Spleen (tissue), 11 donors: Measurements from ENCODE around the gene DPF3. TPM values are rescaled to one million over a fixed set of nuclear protein-coding genes. Genes with fewer than 3 reads are reported as not detected.

ENCODE experiments used
- DNase-seq: peaks from one replicate; pipeline ENCODE4 v3.0.0-alpha.2; 2020
- H3K27ac ChIP-seq, 8 donors: fragments of 200-600 bp; sonication (generic) in 7 of 8; 1 replicate in 4 of 8; 2 replicates in 4 of 8; pipeline versions ENCODE4 v1.5.0 to v1.8.0; 2016 to 2021; ENCODE audit warnings: inconsistent platforms in 4 of 8, mild to moderate bottlenecking in 4 of 8, moderate library complexity in 1 of 8
- H3K27me3 ChIP-seq, 7 donors: fragments of 200-600 bp; sonication (generic) in 6 of 7; replicated peaks in 1 of 7; 1 replicate in 4 of 7; 2 replicates in 3 of 7; pipeline versions ENCODE4 v1.5.0 to v1.8.0; 2016 to 2021; ENCODE audit warnings: inconsistent platforms in 3 of 7, mild to moderate bottlenecking in 1 of 7
- H3K36me3 ChIP-seq, 6 donors: fragments of 200-600 bp; sonication (generic) in 5 of 6; 1 replicate in 4 of 6; 2 replicates in 2 of 6; pipeline versions ENCODE4 v1.5.0 to v1.8.0; 2016 to 2021; ENCODE audit warnings: inconsistent platforms in 2 of 6
- H3K4me1 ChIP-seq, 6 donors: fragments of 200-600 bp; sonication (generic) in 5 of 6; 1 replicate in 3 of 6; 2 replicates in 3 of 6; pipeline versions ENCODE4 v1.5.0 to v1.8.0; 2016 to 2021; ENCODE audit warnings: inconsistent platforms in 3 of 6
- H3K4me3 ChIP-seq, 8 donors: fragments of 200-600 bp; sonication (generic) in 7 of 8; 1 replicate in 4 of 8; 2 replicates in 4 of 8; pipeline versions ENCODE4 v1.5.0 to v1.8.0; 2016 to 2021; ENCODE audit warnings: inconsistent platforms in 4 of 8, mild to moderate bottlenecking in 4 of 8, moderate library complexity in 2 of 8
- H3K9me3 ChIP-seq, 8 donors: fragments of 200-600 bp; sonication (generic) in 7 of 8; 1 replicate in 4 of 8; 2 replicates in 4 of 8; pipeline versions ENCODE4 v1.5.0 to v1.8.0; 2016 to 2021; ENCODE audit warnings: inconsistent platforms in 4 of 8
- CTCF ChIP-seq, 11 experiments: fragments of 200-600 bp in 7 of 11; fragments of 450-650 bp in 4 of 11; sonication (generic) in 4 of 11; IDR thresholded peaks in 8 of 11; conservative IDR thresholded peaks in 3 of 11; 1 replicate in 7 of 11; 2 replicates in 4 of 11; pipeline versions ENCODE4 v1.4.0 to v1.8.0; 2016 to 2021; ENCODE audit warnings: antibody characterized with exemption in 11 of 11, inconsistent platforms in 4 of 11, mild to moderate bottlenecking in 1 of 11
- POLR2A ChIP-seq, 3 donors: fragments of 450-650 bp; IDR thresholded peaks; one replicate each; pipeline ENCODE4 v1.5.1; 2017; ENCODE audit warnings: antibody characterized with exemption in 3 of 3, mild to moderate bottlenecking in 1 of 3
- POLR2AphosphoS5 ChIP-seq, 3 donors: sonication (generic); formaldehyde crosslinking; IDR thresholded peaks; one replicate each; pipeline ENCODE4 v1.5.1; 2017; ENCODE audit warnings: antibody characterized with exemption in 3 of 3
- WGBS, 5 donors: extraction: QIAGEN DNeasy Blood & Tissue Kit in 3 of 5; methylation state at CpG; one replicate each; pipeline versions ENCODE4 v1.1.5 to v1.1.7; 2013 to 2018; 5-methylcytosine and 5-hydroxymethylcytosine counted together
- intact Hi-C: fragments of 100-400 bp; cut with DNase I; formaldehyde crosslinking; loops from one replicate; pipeline ENCODE4 v1.15.0; 2023; ENCODE audit warnings: low total_unique reads
- polyA plus RNA-seq, 3 donors: library from polyadenylated mRNA; stranded (reverse); fragments of 200-250 nt; gene quantifications; one replicate each; pipeline ENCODE4 v1.2.1, GENCODE V29; 2013
- total RNA-seq, 7 donors: library from RNA; depleted of rRNA in 3 of 7; stranded (reverse); fragments of >200 nt in 3 of 7; fragmentation: NEBNext Ultra II Directional in 4 of 7; extraction: Animal tissue kit (Norgen Biotek cat#: 25700) in 4 of 7; gene quantifications; one replicate each; pipeline versions ENCODE4 v1.1.0 to v1.2.1, GENCODE V29; 2016 to 2021
- donor health status: healthy with polysubstance abuse.
- donor health status: DM: no; HTN: no; CAD: no; lungs with moderate emphysema.
- donor health status: DM: no; HTN: no; CAD: no.
- donor health status: Bipolar disorder and iron deficiency.
- donor health status: healthy.
- donor health status: DM: no; HTN: no; CAD: no.
- donor health status: DM: yes; HTN: yes; CAD: no.

Gene DPF3
- total and polyA plus RNA-seq, 10 donors, result 0.76 to 8.9 (median 3.0) TPM

GRCh38 chr14:72754949-72755348 lies 139.0 kb downstream of the DPF3 start:
- Histone ChIP-seq H3K27ac (no peak overlapping the region), H3K4me1 (peaks cover 0 to 10% (median 0%) of the 10 kb centered on the region in 6 donors), H3K36me3 (peaks cover 0 to under 1% (median 0%) of the 10 kb centered on the region in 6 donors), H3K4me3 (no peak overlapping the region), H3K9me3 (peaks cover 4 to 28% (median 26%) of the 10 kb centered on the region in 8 donors), H3K27me3 (no peaks in the 10 kb centered on the region)
- 91 to 97% (median 95%) methylated on average over 3 to 4 of the region's 4 CpGs for WGBS, 5 donors
- TF ChIP-seq POLR2AphosphoS5 (IDR thresholded peaks at IDR 0.05), result no peak
- TF ChIP-seq CTCF (IDR thresholded peaks at IDR 0.05 in 8 of 11, conservative IDR thresholded peaks at IDR 0.05 in 3 of 11), result no peak
- no peak for TF ChIP-seq POLR2A (IDR thresholded peaks at IDR 0.05)
- intact Hi-C loops, result no loop called here
- no peak for DNase-seq

- H3K4me1 ChIP-seq, result peaks cover 0 to 10% (median 0%) of the 10 kb centered on the region in 6 donors
- intact Hi-C loops, result no loop called here
- no peak for TF ChIP-seq POLR2A (IDR thresholded peaks at IDR 0.05)
- 90 to 96% (median 92%) methylated on average over 5 to 6 of the region's 6 CpGs for WGBS, 5 donors
- no peak for DNase-seq
- H3K27me3 ChIP-seq, result no peaks in the 10 kb centered on the region
- H3K36me3 ChIP-seq, result no peaks in the 10 kb centered on the region
- H3K4me3 ChIP-seq, result no peak overlapping the region
- H3K9me3 ChIP-seq, result peaks cover 0 to 20% (median 16%) of the 10 kb centered on the region in 8 donors
- H3K27ac ChIP-seq, result no peak overlapping the region
These were observed 140.0 kb downstream of the DPF3 start for GRCh38 chr14:72753879-72754400.

GRCh38 chr14:72753044-72753710 lies 140.7 kb downstream of the DPF3 start:
- 81 to 90% (median 83%) methylated on average over 6 to 8 of the region's 8 CpGs for WGBS, 5 donors
- peaks cover 0 to 20% (median 12%) of the 10 kb centered on the region in 8 donors for H3K9me3 ChIP-seq
- TF ChIP-seq CTCF (IDR thresholded peaks at IDR 0.05 in 8 of 11, conservative IDR thresholded peaks at IDR 0.05 in 3 of 11) (no peak), POLR2AphosphoS5 (IDR thresholded peaks at IDR 0.05) (no peak), POLR2A (IDR thresholded peaks at IDR 0.05) (no peak)
- intact Hi-C loops, result no loop called here
- DNase-seq, result no peak
- no peaks in the 10 kb centered on the region for H3K36me3 ChIP-seq
- no peak overlapping the region for H3K4me3 ChIP-seq
- no peaks in the 10 kb centered on the region for H3K27me3 ChIP-seq
- H3K27ac ChIP-seq, result no peak overlapping the region
- H3K4me1 ChIP-seq, result peaks cover 0 to 10% (median 0%) of the 10 kb centered on the region in 6 donors

GRCh38 chr14:72752034-72752412 lies 141.9 kb downstream of the DPF3 start:
- no peak for TF ChIP-seq POLR2AphosphoS5 (IDR thresholded peaks at IDR 0.05)
- no peak for TF ChIP-seq CTCF (IDR thresholded peaks at IDR 0.05 in 8 of 11, conservative IDR thresholded peaks at IDR 0.05 in 3 of 11)
- TF ChIP-seq POLR2A (IDR thresholded peaks at IDR 0.05), result no peak
- H3K9me3 ChIP-seq, result peaks cover 0 to 18% (median 10%) of the 10 kb centered on the region in 8 donors
- WGBS, 5 donors, result 81 to 90% (median 86%) methylated on average over 3 of the region's 3 CpGs
- no peak overlapping the region for H3K4me3 ChIP-seq
- DNase-seq, result no peak
- no peaks in the 10 kb centered on the region for H3K27me3 ChIP-seq
- peaks cover 0 to 10% (median 0%) of the 10 kb centered on the region in 6 donors for H3K4me1 ChIP-seq
- intact Hi-C loops, result no loop called here
- no peaks in the 10 kb centered on the region for H3K36me3 ChIP-seq
- no peak overlapping the region for H3K27ac ChIP-seq
